HG02943 (cell line): ENCODE results near the gene KLHL25.

Experiments used
- ATAC-seq: cut with Tn5 transposase; IDR thresholded peaks from one replicate; pipeline ENCODE4 v1.9.1; 2021; ENCODE audit warnings: mild to moderate bottlenecking, low read depth, moderate library complexity; ENCODE audit not compliant: unreplicated experiment

Gene KLHL25

DNA sequence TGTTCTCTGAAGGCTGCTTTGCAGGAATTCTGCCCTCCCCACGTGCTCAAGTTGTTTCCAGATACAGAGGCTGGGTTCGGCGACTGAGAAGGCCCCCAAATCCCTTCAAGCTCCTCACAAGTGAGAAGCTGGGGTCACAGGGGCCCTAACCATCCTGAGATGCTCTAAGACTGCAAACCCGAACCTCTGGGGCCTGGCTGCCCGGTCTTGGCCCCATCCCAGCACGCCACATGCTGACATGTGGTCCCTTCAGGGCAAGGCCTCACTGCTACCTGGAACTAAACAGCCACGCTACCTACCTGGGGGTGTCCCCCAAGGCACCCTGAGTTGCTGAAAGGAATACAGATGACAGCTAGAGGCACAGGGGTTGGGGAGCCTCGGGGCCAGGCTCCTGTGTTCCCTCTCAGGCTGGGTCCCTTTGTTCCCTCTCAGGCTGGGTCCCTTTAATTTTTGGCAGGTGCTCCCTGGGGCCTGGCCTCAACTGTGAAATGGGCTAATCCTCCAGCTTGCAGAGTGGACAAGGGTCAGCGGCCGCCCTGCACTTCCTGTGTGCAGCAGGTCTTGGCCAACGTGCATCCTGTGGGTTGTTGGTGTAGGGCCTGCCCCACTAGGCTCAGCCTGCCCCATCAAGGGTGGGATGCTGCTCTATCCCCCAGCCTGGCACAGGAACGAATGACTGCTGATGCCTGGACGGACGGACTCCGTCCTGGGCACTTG lies 32.5 kb downstream of the KLHL25 start:
- ATAC-seq: no peak

DNA sequence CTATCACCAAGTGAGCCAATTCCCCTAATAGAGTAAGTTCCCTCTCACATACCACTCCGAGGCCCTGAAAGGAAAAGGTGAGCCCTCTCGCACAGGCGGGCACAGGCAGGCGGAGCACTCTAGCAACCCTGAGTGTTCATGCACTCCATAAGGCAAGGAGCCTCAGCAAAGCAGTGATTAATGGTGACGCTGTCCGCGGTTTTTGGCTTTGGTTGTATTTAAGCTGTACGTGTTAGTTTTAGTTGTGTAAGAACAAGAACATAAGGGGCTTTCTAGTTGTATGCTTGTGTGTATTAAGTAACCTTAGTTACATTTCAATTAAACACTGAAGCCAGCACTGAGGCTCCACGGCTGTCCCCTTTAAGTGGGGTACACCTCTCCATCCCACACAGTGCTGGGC lies 33.1 kb downstream of the KLHL25 start:
- ATAC-seq: no peak

DNA sequence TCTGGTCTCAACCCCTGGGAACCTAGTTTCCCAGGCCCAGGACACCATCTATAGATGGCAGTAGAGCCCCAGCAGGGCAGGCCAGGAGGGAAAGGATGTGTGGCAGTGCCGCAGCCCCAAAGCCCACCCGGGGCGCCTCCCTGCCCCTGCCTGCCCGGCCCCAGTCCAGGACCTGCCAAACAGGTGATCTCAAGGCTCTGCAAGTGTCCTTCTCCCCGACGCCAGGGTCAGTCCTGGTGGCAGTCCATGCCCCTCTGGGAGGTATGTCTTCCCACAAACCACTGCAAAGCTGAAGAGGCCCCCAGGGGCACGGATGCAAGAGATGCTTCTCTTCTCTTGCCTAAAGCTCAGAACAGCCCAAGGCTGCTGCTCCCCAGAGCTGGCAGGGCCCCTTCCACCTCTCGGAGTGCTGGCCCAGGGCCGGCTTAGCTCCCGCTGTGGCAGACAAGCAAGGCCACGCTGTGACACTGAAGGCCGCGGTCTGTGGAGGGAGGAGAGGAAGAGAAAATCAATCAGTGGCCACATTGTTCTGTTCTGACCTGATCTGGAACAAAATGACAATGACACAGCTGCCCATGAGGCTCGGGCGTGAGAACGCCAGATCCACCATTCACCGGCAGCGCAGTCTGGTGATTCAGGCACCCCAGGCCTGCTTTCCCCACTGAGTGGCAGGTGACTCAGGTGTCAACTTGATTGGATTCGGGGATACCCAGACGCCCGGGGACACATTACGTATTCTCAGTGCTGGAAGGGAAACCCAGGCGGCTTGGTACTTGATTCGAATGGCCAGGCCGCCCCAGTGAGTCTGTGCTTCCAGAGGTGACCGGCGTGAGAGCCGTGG lies 34.0 kb downstream of the KLHL25 start:
- no peak for ATAC-seq

DNA sequence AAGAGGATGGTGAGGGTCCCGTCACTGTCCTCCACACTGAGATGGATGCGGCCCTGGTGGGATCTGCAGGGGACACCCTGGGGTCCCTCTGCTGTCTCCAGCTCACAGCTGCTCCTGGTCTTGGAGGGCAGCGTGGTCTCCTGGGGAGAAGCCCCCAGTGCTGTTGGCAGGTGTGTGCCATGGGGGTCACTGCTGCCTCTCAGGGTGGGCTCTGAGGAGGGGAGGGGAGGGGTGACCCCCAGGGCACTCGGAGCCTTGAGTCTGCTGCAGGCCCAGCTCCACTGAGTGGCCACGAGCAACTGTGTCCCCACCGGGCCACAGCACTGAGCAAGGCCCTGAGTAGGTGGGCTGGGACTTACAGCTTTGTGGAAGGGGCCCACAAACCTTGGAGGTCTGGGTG lies 34.7 kb downstream of the KLHL25 start:
- ATAC-seq: no peak

DNA sequence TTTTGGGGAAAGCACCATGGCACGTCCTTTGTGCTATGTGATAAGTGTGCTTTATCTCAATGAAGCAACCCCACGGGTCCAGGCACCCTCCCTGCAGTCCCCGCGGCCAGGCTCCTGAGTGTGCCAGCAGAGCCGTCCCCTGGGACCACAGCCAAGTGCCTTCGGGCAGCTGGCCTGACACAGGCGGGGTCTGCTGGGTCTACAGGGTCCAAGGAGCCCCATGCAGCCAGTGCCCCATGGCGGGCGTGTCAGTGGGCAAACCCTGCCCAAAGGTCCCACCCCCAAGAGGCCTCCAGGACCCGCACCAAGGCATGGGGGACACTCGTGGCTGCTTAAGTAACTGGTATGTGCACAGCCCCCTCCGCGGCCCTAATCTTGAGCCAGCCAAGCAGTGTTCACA lies 35.3 kb downstream of the KLHL25 start:
- no peak for ATAC-seq

DNA sequence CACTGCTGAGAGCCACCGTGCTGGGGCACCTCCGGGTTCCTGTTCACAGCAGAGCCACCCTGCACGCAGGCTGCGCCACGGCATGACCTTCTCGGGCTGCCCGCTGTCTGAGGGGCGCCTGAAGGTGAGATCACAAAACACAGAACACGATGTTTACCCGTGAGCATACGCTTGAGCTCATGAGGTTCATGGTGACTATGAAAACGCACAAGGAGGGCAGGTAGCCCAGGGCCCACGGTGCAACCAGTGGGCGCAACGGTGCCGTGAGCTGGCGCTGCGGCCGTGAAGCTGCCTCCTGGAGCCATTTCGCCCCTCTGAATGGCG lies 36.1 kb downstream of the KLHL25 start:
- no peak for ATAC-seq

DNA sequence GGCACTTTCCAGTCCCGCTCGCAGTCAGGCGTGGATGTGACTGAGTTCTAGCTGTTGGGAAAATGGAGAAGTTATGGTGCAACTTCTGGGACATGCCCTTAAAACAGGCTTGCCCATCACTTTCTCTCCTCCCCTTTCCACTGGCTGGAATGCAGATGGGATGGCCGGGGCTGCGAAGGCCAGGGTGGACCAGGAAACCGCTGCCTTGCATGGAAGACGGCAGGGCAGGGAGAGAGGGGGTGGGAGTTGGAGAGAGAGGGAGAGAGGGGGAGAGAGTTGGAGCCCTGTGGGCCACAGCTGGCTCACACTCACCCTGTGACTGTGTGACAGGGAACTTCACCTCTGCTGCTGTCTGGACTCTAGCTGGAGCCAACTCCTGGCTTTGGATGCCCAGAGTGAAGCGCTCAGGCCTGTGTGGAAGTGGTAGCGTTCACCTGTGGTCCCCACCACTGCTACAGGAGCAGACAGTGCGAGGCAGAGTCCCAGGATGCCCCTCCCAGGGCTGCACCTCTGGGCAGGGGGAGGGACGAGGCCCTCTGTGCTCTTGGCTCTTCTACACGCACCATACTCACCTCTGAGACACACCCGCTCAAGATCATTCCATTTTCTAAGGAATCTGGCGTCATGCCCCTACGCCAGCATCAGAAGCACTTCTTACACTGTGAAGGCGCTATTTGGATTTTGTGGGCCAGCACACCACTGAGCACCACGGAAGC lies 36.6 kb downstream of the KLHL25 start:
- ATAC-seq: no peak

DNA sequence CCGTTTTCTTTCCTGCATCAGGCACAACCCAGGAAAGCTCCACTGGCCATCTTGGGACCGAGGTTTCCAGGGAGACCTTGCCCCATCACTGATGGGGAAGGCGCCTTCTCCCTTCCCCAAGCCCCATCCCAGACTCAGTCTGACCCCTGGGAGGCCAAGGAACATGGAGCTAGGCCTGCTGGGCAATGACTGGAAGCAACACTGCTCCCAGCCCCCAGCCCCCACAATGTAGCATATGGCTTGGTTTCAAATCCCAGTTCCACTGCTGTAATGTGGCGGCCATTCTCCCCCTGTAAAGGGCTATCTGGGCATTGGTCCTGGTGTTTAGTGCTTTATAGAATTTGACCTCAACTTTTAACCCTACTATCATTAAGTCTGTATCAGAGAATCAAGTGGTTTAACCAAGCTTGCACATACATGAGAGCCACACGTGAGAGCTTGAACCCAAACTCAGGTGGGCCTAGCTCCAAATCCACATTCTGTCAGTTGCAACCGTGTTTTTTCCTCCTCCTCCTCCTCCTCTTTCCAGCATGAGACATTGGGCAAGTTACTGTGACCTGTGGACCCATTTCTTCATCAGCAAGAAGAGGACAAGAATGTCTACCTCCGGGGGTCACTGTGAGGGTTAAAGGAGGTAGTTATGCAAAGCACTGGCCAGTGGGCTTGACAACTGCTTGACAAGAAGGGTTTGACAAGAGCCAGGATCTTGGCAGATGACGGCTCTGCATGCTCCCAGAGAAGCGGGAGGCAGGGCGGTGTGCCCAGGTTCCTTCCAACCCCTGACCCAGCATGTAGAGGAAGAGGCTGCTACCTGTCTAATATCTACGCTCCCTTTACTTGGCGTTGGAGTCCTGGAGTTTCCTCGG lies 37.4 kb downstream of the KLHL25 start:
- ATAC-seq: no peak

DNA sequence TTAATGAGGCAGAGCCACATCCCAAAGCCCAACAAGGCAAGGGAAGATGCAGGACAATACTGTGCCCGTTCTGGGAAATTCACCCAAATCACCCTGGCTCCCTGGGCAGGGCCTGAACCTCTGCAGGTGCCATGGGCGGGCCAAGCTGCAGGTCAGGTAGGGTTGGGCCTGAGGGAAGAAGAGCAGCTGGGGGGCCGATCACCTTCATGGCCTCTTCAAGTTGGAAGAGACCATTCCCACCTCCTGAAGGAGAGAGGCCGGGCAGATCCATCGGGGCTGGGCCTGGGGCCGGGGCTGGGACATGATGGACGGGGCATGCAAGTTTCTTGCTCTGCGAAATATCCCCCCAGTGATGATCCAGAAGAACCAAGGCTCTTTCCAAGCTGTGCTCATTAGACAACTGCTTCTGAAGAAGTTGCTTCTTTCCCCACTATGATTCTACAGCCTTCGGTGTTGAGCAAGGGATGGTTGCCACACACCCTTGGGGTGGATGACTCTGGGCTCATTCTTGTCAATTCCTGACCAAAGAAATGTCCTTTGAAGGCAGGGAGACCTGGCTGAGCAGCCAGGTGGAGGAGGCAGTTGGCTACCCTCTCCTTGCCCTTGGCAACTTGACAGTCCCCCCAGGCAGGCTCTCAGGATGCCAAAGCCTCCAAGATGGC lies 38.2 kb downstream of the KLHL25 start:
- ATAC-seq: no peak

DNA sequence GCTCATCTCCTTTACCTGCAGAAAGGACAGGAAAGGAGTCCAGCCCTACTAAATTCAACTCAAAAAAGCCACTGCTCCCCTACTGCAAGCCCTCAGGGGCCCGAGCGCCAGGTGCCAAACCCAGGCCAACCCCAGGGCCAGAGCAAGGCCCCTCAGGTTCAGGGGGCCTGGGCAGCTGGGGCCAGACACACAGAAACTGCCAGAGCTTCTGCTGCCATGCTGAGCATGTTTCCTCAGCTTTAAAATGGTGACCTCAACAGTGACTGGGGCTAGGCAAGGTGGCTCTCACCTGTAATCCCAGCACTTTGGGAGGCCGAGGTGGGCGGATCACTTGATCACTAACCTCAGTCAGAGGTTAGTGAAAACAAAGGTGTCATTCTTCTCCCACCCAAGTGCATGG lies 38.8 kb downstream of the KLHL25 start:
- no peak for ATAC-seq

DNA sequence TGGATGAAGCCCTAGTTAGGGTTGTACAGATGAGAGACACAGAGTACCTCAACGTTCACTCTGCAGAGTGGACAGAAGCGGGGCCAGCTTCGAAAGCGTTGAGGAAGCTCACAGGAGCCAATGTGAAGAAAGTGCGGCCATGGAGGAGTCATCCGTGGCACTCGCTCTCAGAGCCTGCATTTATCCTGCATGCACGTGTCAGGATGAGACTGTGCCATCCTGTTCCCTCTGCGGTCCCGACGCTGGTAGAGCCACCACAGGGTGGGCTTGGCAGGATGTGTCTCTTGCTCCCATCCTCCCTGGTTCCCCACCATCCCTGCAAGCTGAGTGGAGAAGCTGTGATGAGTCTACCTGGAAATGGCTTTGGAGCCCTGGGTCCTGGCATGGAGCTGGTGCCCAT lies 39.3 kb downstream of the KLHL25 start:
- no peak for ATAC-seq

DNA sequence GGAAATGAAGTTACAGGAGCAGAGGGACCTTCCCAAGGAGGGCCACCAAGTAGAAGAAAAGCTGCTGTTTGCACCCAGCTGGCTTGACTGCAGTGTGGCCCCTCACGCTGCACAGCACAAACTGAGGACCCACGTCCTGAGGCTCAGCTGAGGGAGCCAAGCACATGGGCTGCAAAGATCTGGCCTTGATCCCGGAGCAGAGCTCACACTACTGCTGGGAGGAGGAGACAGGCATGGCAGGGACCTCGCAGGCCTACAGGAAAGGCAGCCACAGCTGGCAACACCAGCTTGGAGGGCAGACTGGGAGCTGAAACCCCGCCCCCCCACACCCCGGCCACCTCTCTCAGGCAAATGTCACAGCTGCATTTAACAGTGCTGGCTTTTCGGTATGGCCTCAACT lies 39.7 kb downstream of the KLHL25 start:
- ATAC-seq: no peak

DNA sequence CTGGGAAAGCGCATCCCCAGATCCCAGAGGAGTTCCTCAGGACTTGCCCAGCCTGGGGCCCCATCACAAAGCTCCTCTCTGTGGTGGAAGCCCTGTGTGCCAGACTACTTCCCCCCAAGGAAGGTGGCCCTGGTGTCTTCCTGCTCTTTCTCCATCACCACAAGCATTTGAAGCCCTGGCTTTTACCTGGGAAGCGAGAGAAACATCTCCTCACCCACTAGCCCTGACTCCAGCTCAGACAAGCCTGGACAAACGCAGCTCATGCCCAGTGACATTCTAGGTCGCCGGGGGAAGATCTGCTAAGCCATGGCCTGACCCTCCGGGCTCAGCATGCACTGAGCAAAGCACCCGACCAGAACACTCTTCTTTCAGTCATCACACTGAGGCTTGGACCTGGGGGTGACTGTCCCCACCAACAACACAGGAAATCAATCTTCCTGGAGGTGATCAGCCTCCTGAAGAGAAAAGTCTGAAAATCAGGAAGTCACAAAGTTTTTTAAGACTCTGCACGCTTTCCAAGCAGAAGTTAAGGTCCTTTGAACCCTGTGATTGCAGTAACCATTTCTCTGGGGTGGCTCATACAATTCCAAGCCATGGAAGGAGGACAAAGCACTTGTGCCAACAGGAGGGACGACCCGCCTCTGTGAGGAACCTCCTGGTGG lies 40.8 kb downstream of the KLHL25 start:
- ATAC-seq: no peak

DNA sequence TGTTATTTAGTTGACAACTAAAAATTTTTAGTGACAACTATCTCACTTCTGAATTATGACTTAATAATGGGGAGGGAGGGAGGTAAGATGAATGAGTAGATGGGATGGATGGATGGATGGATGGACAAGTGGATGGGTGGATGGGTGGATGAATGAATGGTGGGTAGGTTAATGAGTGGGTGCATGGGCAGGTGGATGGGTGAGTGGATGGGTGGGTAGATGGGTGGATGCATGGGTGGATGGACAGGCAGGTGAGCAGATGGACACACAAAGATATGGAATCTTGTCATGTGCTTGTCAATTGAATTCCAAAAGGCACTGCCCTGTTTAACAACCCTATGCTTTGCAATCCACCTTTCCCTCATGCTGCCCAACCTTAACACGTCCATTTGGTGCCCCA lies 41.5 kb downstream of the KLHL25 start:
- no peak for ATAC-seq

DNA sequence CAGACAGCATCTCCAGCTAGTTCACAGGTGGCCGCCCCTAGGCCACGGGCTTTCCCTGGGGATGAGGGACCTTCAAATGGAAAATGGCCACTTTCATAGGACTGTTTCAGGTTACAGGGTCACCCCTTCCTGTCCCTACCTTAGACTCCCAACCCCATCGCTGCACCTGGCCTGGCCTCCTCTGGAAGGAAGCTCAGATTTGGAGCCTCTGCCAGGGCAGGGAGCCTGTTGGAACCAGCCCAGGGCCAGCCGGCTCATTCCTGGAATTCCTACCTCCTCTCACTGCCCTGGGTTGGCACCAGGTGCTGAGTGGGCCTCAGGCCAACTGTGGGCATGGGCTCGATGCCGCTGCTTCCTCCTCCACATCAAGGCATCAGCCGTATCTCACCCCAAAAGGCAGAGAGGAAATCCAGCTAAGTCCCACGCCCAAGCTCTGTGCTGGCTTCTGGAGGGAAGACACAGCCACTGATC lies 42.2 kb downstream of the KLHL25 start:
- no peak for ATAC-seq

DNA sequence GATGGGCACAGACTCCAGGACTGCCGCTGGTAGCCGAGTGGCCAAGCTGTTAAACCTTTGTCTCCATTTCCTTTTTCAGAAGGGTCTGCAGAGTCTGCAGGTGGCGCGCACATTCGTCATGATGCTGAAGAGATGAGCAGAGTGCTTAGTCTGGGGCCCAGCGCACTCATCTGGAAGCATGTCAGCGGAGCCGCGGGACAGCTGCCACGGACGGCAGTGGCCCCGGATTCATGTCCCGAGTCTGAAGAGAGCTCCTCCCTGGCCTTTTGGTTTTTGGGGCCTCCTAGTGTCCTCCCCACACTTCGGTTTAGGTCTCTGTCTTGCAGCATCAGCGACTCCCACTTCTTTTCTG lies 42.6 kb downstream of the KLHL25 start:
- ATAC-seq: no peak

DNA sequence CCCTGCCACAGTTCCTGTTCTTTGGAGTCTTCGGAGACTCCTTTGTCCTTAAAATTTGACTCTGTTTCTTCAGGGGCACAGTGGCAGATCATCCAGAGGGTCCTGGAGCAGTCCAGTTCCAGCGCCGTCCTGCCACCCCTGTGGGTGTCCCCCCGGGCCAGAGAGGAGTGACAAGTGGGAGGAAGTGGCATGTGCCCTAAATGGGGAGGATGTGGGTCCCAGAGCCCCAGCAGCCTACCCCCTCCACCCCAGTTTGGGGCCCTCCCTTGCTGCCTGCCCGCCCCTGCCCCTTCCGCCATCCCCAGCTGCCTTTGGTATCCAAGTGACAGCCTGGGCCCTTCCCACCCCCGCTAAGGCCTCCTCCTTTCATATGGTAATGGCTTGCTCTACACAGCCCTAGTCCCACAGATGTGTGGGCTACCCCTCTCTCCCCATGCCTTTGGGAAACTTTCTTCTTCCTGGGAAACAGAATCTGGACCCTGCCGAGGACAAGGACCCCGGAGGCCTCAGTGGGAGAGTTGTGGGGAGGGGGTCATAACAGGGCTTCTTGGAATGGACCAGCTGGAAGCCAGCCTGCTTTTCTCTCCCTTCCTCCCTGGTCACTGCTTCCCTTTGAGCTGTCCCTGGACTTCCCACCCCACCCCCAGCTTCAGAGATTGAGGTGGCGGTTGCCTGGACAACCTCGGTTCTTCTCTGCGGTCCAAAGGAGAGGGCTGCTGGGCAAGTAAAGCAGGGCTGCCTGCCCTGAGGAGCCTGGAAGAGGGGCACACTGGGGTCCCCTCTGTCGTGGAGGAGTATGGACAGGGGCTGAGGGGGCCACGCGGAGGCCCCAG lies 43.2 kb downstream of the KLHL25 start:
- no peak for ATAC-seq

DNA sequence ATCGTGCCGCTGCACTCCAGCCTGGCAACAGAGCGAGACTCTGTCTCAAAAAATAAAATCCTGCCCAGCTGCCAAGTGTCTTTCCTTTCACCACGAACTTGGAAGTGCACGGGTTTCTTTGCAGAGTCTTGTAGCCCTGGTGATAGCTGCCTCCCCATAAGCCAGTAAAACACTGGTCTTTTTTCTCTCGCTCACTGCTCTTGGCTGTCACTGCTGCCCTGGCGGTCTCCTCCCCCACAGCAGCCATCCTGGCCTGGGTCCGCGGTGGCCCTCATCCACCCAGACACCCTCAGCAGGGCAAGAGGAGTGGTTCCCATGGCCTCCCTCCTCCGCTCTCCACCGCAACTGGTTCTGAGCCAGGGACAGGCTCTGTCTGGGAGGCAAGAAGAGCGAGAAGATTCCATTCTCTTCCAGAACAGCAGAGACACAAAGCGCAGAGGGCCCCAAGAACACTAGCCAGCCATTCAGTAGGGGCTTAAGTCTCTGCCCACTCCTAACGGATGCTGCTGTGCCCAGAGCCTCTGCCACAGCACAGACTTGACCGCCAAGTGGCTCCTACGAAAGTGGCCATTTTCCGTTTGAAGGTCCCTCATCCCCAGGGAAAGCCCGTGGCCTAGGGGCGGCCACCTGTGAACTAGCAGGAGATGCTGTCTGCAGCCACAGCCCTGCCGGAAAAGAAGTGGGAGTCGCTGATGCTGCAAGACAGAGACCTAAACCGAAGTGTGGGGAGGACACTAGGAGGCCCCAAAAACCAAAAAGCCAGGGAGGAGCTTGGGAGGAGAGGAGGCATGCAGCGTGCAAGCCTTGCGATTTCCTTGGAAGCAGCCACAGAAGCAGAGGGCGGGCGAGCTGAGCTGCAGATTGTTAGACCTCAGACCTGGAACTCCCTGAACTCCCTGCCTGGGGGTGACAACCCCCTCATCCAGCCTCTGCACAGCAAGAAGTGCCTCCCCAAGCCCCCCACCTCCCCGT lies 44.1 kb downstream of the KLHL25 start:
- no peak for ATAC-seq
